Keratinocyte (primary cell): ENCODE results near the gene MON2. TPM values are rescaled to one million over a fixed set of nuclear protein-coding genes. Genes with fewer than 3 reads are reported as not detected.

Source experiments
- DNase-seq: peaks from one replicate; pipeline ENCODE4 v3.0.0-alpha.2; 2011; ENCODE audit warnings: low read depth, missing footprints, low spot score
- FAIRE-seq: peaks from 2 replicates; lab custom pipeline; 2011; peaks lifted over from hg19 to GRCh38; lab: Jason Lieb, UNC
- H2AFZ ChIP-seq: 2 replicates; pipeline ENCODE4 v1.6.0; 2012; ENCODE audit warnings: low read length, control low read depth, inconsistent platforms; ENCODE audit not compliant: control insufficient read depth
- H3K27ac ChIP-seq: 2 replicates; pipeline ENCODE4 v1.5.1; 2011; ENCODE audit warnings: low read length; ENCODE audit not compliant: control insufficient read depth, insufficient read depth
- H3K27me3 ChIP-seq: 3 replicates; pipeline ENCODE4 v1.6.0; 2011; ENCODE audit warnings: low read length; ENCODE audit not compliant: control insufficient read depth, insufficient read depth; ENCODE audit errors: extremely low read depth
- H3K36me3 ChIP-seq, 2 experiments: 2 replicates in 1 of 2; 3 replicates in 1 of 2; pipeline ENCODE4 v1.5.1; 2011; ENCODE audit warnings: low read length in 2 of 2, mild to moderate bottlenecking in 1 of 2; ENCODE audit not compliant: control insufficient read depth in 2 of 2, insufficient read depth in 2 of 2; ENCODE audit errors: extremely low read depth in 1 of 2
- H3K4me1 ChIP-seq: 3 replicates; pipeline ENCODE4 v1.5.1; 2011; ENCODE audit warnings: low read length; ENCODE audit not compliant: control insufficient read depth, insufficient read depth; ENCODE audit errors: extremely low read depth
- H3K4me2 ChIP-seq: 3 replicates; pipeline ENCODE4 v1.6.0; 2011; ENCODE audit warnings: low read depth, low read length; ENCODE audit not compliant: control insufficient read depth, insufficient read depth; ENCODE audit errors: extremely low read depth
- H3K4me3 ChIP-seq, 3 experiments: fragments of 200-600 bp in 1 of 3; sonication (generic) in 1 of 3; 2 replicates in 2 of 3; 3 replicates in 1 of 3; pipeline ENCODE4 v1.5.1; 2011 to 2016; ENCODE audit warnings: low read length in 3 of 3, mild to moderate bottlenecking in 3 of 3, control low read depth in 2 of 3, inconsistent platforms in 1 of 3, low read depth in 1 of 3, mixed read lengths in 1 of 3, mixed run types in 1 of 3, moderate library complexity in 1 of 3; ENCODE audit not compliant: control insufficient read depth in 2 of 3, insufficient read depth in 2 of 3; ENCODE audit errors: extremely low read depth in 1 of 3
- H3K79me2 ChIP-seq: 2 replicates; pipeline ENCODE4 v1.6.0; 2012; ENCODE audit warnings: low read length; ENCODE audit not compliant: control insufficient read depth, insufficient read depth
- H3K9ac ChIP-seq: 3 replicates; pipeline ENCODE4 v1.6.0; 2011; ENCODE audit warnings: low read length; ENCODE audit not compliant: control insufficient read depth, insufficient read depth; ENCODE audit errors: extremely low read depth
- H3K9me1 ChIP-seq: 3 replicates; pipeline ENCODE4 v1.6.0; 2011; ENCODE audit warnings: low read length; ENCODE audit not compliant: control insufficient read depth, insufficient read depth; ENCODE audit errors: extremely low read depth
- H3K9me3 ChIP-seq: 2 replicates; pipeline ENCODE4 v1.5.1; 2012; ENCODE audit warnings: low read depth, low read length; ENCODE audit not compliant: control insufficient read depth
- H4K20me1 ChIP-seq: 3 replicates; pipeline ENCODE4 v1.6.0; 2011; ENCODE audit warnings: low read length; ENCODE audit not compliant: control insufficient read depth, insufficient read depth; ENCODE audit errors: extremely low read depth
- CTCF ChIP-seq, 3 experiments: IDR thresholded peaks in 1 of 3; conservative IDR thresholded peaks in 1 of 3; optimal IDR thresholded peaks in 1 of 3; 2 replicates in 2 of 3; 3 replicates in 1 of 3; pipeline versions ENCODE3 to v1.5.1; 2011; ENCODE audit warnings: low read length in 3 of 3, mild to moderate bottlenecking in 3 of 3, moderate library complexity in 2 of 3, control low read depth in 1 of 3, inconsistent platforms in 1 of 3; ENCODE audit not compliant: insufficient read depth in 2 of 3; ENCODE audit errors: extremely low read depth in 1 of 3
- EZH2 ChIP-seq: IDR thresholded peaks from one replicate; pipeline ENCODE4 v1.6.1; 2012; ENCODE audit warnings: inconsistent platforms, mild to moderate bottlenecking, low read length, moderate library complexity
- dilution Hi-C: fragments of 300-500 bp; cut with MboI; formaldehyde crosslinking; loops from one replicate; pipeline ENCODE4 v1.7.0; 2020; ENCODE audit warnings: low sequenced_read_pairs; ENCODE audit not compliant: extremely low pct_ligation_motif_present
- polyA plus RNA-seq, 5 experiments: library from polyadenylated mRNA; depleted of rRNA in 3 of 5; stranded (reverse) in 3 of 5; stranded (forward) in 1 of 5; unstranded in 1 of 5; fragments of >200 nt; gene quantifications; 1 replicate in 1 of 5; 2 replicates in 3 of 5; 3 replicates in 1 of 5; pipeline versions ENCODE4 v1.2.1 to v1.2.3, GENCODE V29; 2011 to 2012; ENCODE audit warnings: missing spikeins in 2 of 5, low read depth in 1 of 5, low replicate concordance in 1 of 5

Gene MON2
- polyA plus RNA-seq, 1 donor (not counting 4 experiments of a cell fraction or from before 2014, with no cell fraction given) = 18.5 TPM

GRCh38 chr12:62429457-62429856, 37.2 kb upstream of the MON2 start:
- dilution Hi-C loops = no loop called here
- Histone ChIP-seq H3K9me1 (no peaks in the 10 kb centered on the region), H4K20me1 (no peaks in the 10 kb centered on the region), H3K4me1 (peaks cover under 1% of the 10 kb centered on the region), H3K4me3 (no peak overlapping the region), H2AFZ (no peak overlapping the region), H3K9me3 (no peaks in the 10 kb centered on the region), H3K27ac (no peak overlapping the region), H3K36me3 (no peaks in the 10 kb centered on the region), H3K9ac (no peak overlapping the region), H3K79me2 (no peaks in the 10 kb centered on the region), H3K27me3 (peaks cover 5% of the 10 kb centered on the region), H3K4me2 (no peak overlapping the region)
- no peak for DNase-seq
- no peak for FAIRE-seq
- TF ChIP-seq EZH2 (no peak), CTCF (optimal IDR thresholded peaks at IDR 0.05 in 1 of 3, IDR thresholded peaks at IDR 0.05 in 1 of 3, conservative IDR thresholded peaks at IDR 0.05 in 1 of 3; ENCODE audit: extremely low read depth in 1 of 3, insufficient read depth in 2 of 3, low read length in 3 of 3) (no peak)

- H3K79me2 ChIP-seq = no peaks in the 10 kb centered on the region
- H4K20me1 ChIP-seq = no peaks in the 10 kb centered on the region
- peak overlapping the region; percentile 81 for H2AFZ ChIP-seq
- TF ChIP-seq EZH2 (peak; percentile 41), CTCF (optimal IDR thresholded peaks at IDR 0.05 in 1 of 3, IDR thresholded peaks at IDR 0.05 in 1 of 3, conservative IDR thresholded peaks at IDR 0.05 in 1 of 3; ENCODE audit: extremely low read depth in 1 of 3, insufficient read depth in 2 of 3, low read length in 3 of 3) (no peak)
- no peak for DNase-seq
- peak overlapping the region; percentile 6 to 70 (median 60) for H3K4me3 ChIP-seq
- no peaks in the 10 kb centered on the region for H3K36me3 ChIP-seq
- no peak overlapping the region for H3K9ac ChIP-seq
- peaks cover 26% of the 10 kb centered on the region for H3K27me3 ChIP-seq
- peaks cover 17% of the 10 kb centered on the region for H3K4me1 ChIP-seq
- H3K9me3 ChIP-seq = no peaks in the 10 kb centered on the region
- peak overlapping the region; percentile 78 for H3K4me2 ChIP-seq
- dilution Hi-C loops = no loop called here
- H3K9me1 ChIP-seq = no peaks in the 10 kb centered on the region
- H3K27ac ChIP-seq = no peak overlapping the region
- FAIRE-seq = no peak
These were observed 31.9 kb upstream of the MON2 start for GRCh38 chr12:62434494-62435302.
